HG03175 (cell line): ENCODE measurements around the gene TTYH2.

Source experiments
- ATAC-seq: cut with Tn5 transposase; IDR thresholded peaks from one replicate; pipeline ENCODE4 v1.9.1; 2021; ENCODE audit warnings: mild to moderate bottlenecking, moderate library complexity; ENCODE audit not compliant: unreplicated experiment

Gene TTYH2

GRCh38 chr17:74233937-74234336, 20.6 kb downstream of the TTYH2 start:
- ATAC-seq, result no peak

- ATAC-seq, result no peak
These were observed 21.1 kb downstream of the TTYH2 start for GRCh38 chr17:74234486-74234885.

GRCh38 chr17:74235040-74235581, 21.7 kb downstream of the TTYH2 start:
- ATAC-seq, result no peak

- ATAC-seq, result no peak
These were observed 22.6 kb downstream of the TTYH2 start for GRCh38 chr17:74235911-74236371.

GRCh38 chr17:74237321-74237720, 23.9 kb downstream of the TTYH2 start:
- ATAC-seq, result no peak

GRCh38 chr17:74239172-74239571, 25.8 kb downstream of the TTYH2 start:
- no peak for ATAC-seq

GRCh38 chr17:74240618-74241205, 27.3 kb downstream of the TTYH2 start:
- ATAC-seq, result no peak

GRCh38 chr17:74241431-74241830, 28.1 kb downstream of the TTYH2 start:
- no peak for ATAC-seq

- ATAC-seq, result no peak
These were observed 28.5 kb downstream of the TTYH2 start for GRCh38 chr17:74241847-74242246.

GRCh38 chr17:74243013-74243755, 29.8 kb downstream of the TTYH2 start:
- ATAC-seq, result no peak

- no peak for ATAC-seq
These were observed 30.8 kb downstream of the TTYH2 start for GRCh38 chr17:74244128-74244527.

- ATAC-seq, result no peak
These were observed 31.2 kb downstream of the TTYH2 start for GRCh38 chr17:74244548-74244947.

GRCh38 chr17:74245145-74245831, 31.9 kb downstream of the TTYH2 start:
- no peak for ATAC-seq

- ATAC-seq, result no peak
These were observed 32.5 kb downstream of the TTYH2 start for GRCh38 chr17:74245871-74246270.

- ATAC-seq, result no peak
These were observed 36.4 kb downstream of the TTYH2 start for GRCh38 chr17:74249590-74250270.

- no peak for ATAC-seq
These were observed 37.1 kb downstream of the TTYH2 start for GRCh38 chr17:74250324-74250995.

- ATAC-seq, result no peak
These were observed 37.7 kb downstream of the TTYH2 start for GRCh38 chr17:74251051-74251450.

GRCh38 chr17:74251569-74251968, 38.2 kb downstream of the TTYH2 start:
- no peak for ATAC-seq

- no peak for ATAC-seq
These were observed 38.8 kb downstream of the TTYH2 start for GRCh38 chr17:74252211-74252610.

GRCh38 chr17:74253036-74253435, 39.7 kb downstream of the TTYH2 start:
- no peak for ATAC-seq

GRCh38 chr17:74257311-74257710, 43.9 kb downstream of the TTYH2 start:
- ATAC-seq, result no peak
